ENCODE results near the gene IRF2.

IRF2 gene

DNA sequence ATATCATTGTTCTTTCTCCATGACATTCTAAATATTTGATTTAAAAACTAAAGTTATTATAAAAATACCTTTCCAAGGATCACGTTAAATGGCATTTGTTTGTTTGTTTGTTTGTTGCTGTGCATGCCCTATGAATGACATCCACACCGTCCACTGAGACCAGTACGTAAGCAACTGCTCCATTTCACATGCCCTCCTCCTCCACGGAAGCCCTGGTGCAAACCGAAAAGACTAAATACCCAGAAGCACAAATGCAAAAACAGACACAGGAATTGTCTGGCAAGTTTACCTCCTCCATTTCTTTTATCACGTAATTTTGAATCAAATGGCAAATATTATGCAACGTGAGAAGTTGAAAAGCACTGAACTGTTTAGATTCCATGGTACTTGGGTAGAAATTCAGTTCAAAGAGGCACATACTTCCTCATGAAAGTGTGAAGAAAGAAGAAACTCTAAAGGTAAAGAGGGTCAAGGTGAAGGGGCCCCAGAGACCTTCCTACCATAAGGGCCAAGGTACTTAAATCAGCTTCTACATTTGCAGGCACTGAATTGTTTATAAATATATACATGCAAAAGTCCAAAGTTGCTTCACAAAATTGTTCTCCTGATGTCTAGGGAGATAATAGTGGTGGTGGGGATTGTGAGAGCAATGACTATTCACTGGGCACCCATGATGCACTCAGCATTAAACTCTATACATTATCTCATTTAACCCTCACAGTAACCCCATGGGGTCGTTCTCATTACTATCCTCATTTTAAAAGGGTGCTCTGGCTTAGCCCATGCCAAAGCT, 23.4 kb downstream of the IRF2 start:
- no peak for DNase-seq (ENCODE audit: low read depth in 2 of 2)

DNA sequence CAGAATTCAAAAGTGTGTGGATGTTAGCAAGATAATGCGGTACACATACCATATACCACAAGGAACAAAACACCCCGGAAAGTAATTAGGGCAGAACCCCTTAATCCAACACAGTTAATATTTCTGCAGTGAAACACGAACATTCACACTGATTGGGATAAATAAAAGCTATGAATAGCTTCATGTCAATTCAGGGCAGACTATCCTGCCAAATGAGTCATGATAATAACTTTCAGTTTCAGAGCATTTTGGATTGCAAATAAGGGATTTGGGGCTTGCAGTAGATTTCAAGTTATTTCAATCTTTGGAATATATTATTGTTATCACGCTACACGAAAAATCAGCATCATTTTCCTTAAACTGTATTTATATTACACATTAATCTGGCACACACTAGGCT, 24.3 kb downstream of the IRF2 start:
- DNase-seq (ENCODE audit: low read depth in 2 of 2), result no peak

DNA sequence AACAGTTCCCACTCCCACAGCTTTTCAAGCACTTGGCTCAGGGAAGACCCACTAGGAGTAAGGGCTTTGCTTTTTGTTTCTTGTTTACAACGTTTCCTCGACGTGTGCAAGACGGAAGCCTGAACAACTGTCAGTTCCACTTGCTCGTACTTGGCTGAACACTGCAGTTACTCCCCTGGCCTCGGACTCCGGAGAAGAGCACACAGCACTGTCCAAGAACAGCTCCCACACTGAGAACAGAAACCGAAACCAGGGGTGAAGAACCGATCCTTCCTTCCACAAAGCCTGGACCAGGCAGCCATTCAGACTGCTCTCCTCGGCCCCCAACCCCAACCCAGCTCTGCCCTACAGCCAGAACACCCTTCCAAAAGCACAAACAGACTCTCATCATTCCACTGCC, 25.5 kb downstream of the IRF2 start:
- no peak for DNase-seq (ENCODE audit: low read depth in 2 of 2)

DNA sequence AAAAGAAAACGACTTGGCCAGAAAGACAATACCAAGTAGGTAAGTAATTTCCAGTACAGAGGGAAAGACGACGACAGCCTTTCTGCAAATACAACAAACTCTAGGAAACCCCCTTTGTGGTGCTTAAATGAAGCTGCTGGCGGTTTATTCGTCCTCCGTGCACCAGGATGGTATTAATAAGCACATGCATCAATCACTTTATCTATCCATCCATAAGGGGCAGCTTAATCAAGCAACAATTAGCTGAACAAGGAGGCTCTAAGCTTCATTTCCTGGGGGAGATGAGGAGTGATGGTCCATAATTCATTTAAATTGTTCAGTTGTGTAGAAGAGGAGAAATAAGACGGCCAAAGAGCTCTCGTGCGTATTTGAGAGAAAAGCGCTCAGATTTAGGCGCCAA, 26.2 kb downstream of the IRF2 start:
- DNase-seq (ENCODE audit: low read depth in 2 of 2), result no peak

DNA sequence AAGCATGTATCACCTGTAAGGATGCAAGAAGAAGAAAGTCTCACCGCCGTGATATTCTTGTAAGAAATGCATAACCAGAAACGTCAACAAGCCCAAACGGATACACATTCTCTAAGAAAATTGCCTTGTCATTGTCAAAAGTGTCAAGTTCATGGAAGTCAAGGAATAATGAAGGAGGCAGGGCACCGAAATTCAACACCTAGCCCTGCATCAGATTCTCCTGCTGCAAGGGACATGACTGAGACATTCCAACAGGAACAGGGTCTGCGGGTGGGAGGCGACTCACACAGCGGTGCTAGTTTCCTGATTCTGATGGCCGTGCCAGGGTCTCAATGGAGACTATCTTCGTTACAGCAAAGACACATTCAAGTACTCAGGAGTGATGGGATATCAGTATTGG, 26.7 kb downstream of the IRF2 start:
- no peak for DNase-seq (ENCODE audit: low read depth in 2 of 2)

DNA sequence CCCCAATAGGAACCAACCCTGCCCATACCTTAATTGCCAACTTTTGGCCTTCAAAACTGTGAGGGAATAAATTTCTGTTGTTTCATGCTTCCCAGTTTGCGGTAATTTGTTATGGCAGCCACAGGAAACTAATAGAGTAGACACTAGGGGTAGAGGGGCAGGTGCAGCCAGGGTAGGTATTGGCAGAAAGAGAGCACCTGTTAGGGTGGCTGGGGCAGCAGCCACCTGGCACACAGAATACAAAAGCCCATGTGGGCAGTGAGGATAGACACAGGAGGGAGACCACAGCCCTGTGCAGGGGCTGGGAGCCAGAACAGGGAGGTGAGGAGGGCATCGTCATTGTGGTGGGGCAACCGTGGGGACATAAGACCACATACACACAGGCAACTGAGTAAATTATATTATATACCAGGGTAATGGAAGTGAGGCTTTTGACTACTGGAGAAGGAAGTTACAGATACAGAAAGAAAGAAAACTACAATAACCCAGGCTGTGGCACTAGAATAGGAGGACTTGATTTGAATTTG, 28.2 kb downstream of the IRF2 start:
- no peak for DNase-seq (ENCODE audit: low read depth in 2 of 2)

DNA sequence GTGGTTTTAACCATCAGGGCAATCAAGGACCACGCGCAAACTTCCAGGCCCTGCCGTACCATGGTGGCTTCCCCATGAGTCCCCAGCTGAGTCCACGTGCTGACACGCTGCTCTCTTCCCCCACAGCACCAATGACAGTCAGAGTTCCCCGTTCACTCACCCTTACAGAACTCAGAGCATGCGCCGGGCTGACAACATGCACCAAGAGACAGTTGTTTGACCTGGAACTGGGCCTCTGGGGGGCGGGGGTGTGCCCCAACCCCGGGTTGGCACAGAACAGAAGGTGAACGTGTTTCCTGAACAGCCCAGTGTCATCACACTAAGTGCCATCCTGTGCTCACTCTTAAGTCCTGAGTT, 29.4 kb downstream of the IRF2 start:
- peak in 1 of 2 donors; percentile 10 for DNase-seq (ENCODE audit: low read depth in 2 of 2)

DNA sequence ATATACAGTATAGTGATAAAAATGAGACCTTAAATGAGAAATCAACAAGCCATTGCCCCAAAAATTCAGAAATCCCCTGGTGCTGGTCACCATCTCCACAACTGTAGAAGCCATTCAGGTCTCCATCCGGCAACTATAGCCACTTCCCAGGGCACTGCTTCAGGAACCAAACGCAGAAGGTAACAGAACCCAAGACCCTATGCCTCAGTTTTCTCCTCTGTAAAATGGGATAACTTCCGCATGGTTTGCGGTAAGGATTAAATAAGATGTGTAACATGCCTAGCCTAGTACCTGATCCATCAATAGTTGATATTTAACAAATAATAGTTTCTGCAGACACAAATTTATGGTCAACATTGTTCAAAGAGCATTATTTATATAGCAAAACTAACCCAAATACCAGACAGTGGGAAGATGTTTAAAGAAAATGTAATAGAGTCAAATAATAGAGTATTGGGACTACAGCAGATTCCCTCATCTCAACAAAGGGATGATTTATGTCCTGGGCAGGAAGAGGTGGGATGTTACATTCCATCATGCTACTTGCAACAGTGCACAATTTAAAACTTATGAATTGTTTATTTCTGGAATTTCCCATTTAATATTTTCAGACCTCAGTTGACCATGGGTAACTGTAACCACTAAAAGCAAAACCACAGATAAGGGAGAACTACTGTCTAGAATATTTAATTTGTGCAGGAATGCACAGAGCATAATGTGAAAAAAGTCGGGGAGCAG, 30.0 kb downstream of the IRF2 start:
- no peak for DNase-seq (ENCODE audit: low read depth in 2 of 2)

DNA sequence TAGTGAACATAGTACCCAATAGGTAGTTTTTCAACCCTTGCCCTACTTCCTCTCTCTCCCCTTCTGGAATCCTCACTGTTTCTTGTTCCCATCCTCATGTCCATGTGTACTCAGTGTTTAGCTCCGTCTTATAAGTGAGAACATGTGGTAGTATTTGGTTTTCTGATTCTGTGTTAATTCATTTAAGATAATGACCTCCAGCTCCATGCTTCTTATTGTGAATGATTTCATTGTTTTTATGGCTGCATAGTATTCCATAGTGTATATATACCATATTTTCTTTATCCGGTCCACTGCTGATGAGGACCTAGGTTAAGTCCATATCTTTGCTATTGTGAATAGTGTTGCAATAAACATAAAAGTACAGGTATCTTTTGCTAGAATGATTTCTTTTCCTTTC, 31.0 kb downstream of the IRF2 start:
- no peak for DNase-seq (ENCODE audit: low read depth in 2 of 2)

DNA sequence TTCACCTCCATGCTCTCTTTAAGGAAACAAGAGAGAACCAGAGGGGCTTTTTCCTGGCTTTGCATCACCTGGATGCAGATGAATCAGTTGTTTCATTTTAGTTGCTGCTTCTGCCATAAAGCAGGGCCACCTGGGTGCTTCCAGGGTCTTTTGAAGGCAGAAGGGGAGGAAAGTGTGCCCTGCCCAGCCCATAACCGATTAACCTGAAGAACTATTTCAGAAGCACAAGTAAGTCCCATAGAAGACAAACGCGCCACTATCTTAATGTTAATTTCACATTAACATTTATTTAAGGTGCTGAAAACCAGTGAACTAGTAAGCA, 32.1 kb downstream of the IRF2 start:
- DNase-seq (ENCODE audit: low read depth in 2 of 2), result no peak

DNA sequence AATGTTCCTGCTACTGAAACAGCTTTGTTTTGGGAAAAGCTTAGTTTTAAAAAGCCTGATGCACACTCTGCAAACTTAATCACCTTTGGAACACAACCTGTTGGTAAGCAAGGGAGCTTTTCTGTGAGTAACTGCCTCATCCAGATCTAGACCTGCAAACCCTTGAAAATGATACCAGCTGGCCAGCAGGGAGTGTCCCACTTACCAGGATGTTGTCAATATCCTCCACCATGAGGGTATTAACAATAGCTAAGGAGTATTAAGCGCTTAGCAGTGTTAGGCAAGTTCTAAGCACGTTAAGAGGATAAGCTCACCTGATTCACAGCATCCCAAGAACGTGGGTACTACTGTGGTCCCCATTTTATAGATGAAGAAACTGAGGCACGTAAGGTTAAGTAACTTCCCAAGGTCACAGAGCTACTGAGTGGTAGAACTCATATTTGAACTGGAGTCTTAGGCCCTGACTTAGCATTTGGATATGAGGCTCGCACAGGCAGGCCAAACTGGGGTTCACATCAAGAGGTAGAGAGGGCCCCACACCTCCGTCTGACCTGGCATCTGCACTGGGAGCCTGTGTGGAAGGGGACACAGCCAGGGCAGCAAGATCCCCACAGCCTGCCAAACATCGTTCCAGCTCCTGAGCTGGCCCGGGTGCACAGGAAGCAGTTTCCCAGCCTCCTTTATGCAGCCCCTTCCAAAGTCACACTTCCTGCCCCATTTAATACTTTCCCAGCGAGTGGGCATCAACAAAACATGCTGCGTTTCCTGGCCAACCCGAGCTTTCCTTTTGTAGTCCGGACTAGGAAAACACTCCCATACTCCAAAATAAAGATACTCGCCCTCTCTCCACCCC, 32.7 kb downstream of the IRF2 start:
- no peak for DNase-seq (ENCODE audit: low read depth in 2 of 2)

DNA sequence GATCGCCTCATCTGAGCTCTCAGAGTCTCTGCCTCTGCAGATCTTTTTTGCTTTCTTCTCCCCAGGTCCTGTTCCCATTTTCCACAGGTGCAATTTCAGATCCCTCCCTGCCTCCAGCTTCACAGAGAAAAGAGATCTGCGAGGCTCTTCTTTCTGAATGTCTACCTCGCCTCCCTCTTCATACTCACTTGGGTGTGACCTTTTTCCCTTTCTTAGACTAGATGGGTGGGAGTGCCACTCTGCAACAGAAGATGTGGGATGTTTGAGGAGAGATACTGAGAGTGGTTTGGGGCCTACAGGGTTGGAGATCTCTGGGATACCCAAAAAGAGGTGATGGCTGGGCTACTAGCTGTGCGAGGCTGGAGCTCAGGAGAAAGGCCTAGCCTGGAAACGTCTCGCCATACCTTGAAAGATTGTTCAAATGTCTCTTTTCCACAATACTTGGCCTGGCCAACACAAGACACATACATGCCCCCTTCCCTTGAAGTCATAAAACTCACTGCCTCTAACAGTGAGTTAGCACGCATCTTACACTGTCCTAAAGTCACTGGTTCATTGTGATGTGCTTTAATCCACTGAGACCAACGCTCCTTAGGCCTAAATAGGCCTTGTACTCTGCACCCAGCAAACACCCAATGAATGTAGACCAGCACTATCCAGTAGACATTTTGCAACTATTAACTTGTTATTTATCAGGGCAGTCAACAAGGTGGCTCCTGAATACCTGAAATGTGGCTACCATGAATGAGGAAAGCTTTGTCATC, 33.6 kb downstream of the IRF2 start:
- DNase-seq (ENCODE audit: low read depth in 2 of 2), result no peak

DNA sequence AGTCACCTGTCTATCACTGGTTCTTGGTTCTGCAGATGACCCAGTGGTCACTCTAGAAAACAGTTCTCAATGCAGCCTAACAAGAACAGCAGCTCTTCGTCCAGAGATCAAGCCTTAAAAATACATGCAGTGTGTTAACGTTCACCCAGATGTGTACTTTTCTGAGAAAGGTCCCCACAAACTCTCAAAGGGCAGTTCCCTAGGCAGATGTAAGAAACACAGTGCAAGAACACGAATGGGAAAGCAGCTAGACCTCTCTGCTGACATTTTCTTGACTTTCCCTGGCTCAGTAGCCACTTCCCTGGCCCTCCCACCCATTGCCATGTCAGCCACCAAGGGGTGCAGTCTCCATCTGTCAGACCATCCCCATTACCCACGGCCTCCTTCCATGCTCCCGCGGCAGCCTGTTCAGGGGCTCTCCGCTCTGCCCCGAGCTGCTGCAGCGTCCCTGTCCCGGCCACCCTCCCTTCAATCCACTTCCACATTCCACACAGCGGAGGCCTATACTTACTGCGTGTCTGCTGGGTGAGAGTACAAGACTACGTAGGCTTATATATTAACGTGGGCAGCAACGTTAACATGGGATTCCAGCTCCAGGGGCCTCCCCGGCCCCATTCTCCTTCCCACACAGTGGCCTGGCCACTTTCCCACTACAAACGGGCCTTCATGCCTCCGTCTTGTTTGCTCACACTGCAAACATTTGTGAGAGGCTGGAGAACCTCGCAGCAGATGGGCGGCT, 34.3 kb downstream of the IRF2 start:
- DNase-seq (ENCODE audit: low read depth in 2 of 2), result no peak

DNA sequence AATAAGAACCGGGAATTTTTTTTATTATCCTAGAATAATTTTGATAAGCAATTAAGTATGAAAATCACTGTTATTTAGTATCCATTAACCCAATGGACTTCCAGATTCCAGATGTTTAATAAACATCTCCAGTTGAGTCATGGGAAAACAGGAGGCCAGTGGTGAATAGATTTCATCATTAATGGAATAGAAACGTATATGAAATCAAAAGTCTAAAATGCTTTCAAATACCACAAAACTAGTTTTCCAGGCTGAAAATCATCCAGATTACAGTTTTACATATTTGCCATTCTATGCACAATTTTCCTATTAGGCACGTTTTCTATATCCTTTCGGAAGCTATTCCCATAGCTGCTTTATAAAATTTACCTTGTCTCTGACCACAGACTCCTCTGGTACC, 35.0 kb downstream of the IRF2 start:
- no peak for DNase-seq (ENCODE audit: low read depth in 2 of 2)

DNA sequence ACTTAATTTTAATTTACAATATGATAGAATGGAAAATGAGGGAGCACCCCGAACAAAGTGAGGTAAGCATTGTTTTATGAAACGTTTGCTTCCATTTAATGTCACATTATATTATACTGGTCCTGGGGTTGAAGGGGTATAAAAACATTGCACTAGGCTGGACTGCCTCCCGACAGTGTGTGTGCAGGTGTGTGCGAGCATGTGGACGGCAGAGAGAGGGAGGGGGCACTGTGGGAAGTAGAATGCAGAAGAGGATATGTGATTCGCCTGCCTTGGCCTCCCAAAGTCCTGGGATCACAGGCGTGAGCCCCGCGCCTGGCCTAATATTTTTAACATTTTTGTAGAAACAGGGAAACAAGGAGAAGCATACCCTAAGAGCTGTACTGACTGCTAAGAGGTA, 36.0 kb downstream of the IRF2 start:
- DNase-seq (ENCODE audit: low read depth in 2 of 2), result no peak

DNA sequence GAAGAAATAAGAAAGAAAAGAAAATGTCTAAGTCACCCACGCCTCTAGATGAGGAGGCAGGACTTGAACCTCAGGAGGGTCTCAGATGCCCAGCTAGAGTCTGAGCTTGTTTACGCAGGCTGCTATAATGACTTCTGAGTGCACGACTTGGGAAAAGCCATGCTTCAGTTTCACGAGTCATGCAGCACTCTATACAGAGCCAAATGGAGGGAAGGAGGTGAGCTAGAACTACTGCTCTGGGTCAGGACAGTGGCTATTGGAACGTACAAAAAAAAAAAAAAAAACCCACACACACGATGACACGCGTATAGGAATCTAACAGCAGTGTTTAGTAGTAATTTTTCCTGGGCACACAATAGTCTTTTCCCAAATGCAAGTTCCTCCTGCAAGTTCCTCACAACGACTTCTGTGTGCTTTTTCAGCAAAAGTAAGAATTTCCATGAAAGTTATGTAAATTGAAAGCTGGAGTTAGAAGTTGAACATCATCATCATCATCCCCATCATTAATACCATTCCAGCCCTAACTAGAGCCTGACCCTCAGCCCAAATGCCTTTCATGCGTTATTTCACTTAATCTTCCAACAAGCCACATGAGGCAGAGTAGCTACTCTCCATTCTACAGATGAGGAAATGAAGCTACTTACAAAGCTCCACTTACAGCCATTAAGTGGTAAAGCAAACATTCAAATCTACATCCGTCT, 36.6 kb downstream of the IRF2 start:
- DNase-seq (ENCODE audit: low read depth in 2 of 2), result no peak

DNA sequence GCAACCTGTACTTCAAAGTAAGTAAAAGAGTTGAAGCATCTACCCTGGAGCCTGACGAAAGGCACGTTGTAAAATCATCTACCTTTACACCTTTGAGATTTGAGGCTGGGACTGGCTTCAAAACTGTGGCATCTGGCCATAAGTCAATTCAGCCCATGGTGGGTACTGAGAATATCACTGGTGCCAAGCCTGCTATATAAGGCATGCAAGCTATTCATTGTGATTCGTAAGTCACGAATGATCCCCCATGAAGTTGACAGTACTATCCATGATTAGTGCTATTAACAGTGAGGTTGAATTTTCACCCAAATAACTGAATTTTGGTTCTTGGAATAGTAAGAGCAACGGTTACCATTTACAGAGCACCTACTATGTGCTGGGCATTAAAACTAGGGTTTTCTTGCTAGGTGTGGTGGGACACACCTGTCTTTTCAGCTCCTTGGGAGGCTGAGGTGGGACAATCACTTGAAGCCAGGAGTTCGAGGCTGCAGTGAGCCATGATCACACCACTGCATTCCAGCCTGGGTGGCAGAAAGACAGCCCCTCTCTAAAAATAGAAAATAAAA, 39.8 kb downstream of the IRF2 start:
- no peak for DNase-seq (ENCODE audit: low read depth in 2 of 2)

DNA sequence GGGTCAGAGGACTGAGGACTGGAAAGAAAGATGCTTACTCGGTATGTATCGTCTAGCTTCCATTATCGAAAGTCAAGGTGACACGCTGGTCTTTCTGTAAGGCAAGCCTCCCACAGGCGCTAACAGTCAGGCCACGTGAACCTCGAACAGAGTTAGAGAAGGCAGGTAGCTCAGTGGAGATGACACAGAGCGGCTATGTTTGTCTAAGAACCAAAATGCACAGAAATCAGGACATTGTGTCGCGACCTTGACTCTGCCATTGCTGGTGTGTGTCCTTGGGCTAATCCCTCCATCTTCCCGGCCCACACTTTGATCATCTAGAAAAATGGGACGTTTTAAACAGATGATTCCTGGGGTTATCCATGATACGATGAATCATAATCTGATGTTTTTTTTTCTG, 40.3 kb downstream of the IRF2 start:
- no peak for DNase-seq (ENCODE audit: low read depth in 2 of 2)

DNA sequence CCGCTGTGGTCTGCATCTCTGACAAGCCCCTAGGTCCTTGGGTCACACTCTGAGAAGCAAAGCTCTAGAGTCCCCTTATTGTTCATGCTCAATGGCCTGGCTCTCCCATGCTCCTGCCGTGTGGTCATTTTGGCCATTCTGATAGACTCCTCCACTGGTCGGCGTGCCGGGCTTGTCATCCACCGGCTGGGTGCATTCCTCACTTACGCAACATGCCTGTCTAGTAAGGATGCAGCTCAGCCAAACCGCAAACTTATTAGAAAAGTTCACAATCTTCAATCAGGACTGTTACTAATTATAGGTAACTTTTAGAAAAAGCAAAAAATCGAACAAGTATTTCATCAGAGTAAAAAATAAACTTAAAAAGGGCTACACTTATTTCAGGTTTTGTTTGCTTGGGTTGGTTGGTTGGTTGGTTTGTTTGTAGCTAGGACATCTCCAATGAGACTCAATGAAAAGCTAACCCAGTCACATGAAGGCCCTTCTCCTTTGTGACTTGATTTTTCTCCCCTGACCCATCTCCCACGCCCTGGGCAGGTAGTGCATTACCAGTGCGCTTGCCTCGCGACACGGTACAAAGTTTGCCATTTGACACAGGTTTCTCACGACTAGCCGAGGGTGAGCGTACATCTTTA, 41.0 kb downstream of the IRF2 start:
- no peak for DNase-seq (ENCODE audit: low read depth in 2 of 2)

Measured in stimulated activated CD4-positive, alpha-beta T cell treated with anti-CD3 and anti-CD28 coated beads, Interleukin-1b, Interleukin-23, amount 100 ng/mL, for 1 hour (primary cell).